SH-SY5Y (cell line): ENCODE results near the gene PARD6A.

ENCODE experiments used
- GATA2 ChIP-seq: IDR thresholded peaks from 2 replicates; pipeline ENCODE4 v1.6.1; 2011; ENCODE audit warnings: mild to moderate bottlenecking, low read depth, low read length
- GATA3 ChIP-seq: IDR thresholded peaks from 2 replicates; pipeline ENCODE4 v1.6.1; 2011; ENCODE audit warnings: low read depth, mild to moderate bottlenecking, low read length, moderate library complexity

Gene PARD6A

DNA sequence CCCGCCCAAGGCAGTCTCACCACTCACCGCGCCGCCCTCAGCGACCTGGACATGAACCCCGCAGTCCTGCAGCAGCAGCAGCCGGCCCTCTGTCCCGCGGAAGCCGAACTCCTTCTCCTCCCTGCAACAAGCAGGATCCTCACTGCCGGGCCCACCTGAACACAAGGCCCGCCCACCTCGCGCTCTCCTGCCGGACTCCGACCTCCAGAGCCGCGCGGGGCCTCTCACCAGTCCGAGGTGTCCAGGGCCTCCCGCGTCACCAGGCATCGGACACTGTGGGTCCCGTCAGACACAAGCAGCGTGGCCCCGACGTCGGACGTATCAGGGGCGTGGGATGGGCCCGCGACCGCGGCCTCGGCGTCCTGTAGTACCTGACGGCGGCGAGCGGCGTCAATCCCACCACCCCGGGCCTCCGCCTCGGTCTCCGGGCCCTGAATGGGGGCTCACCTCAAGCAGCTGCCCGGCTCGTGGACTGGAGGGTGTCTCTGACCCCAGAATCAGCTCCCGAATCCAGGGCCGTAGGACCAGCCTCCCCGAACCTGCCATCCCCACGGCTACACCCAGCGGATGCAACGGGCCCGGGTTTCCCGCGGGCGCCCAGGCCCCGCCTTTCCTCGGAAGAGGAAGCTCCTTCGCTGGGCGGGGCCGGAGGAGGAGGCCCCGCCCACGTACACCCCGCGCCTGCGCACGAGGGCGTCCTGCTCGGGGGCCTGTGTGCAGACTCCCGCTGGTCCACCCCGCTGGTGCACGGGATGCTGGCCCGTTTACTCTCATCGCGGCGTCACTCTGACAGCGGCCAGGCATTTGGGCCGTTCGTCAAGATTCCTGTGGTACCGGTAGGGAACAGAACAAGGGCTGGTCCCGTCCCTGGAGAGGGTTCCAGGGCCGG, 841 bp upstream of the PARD6A start, which contains the start of gene ACD:
Gene ACD, minus strand, starts transcription at position 586 of the 889 bp plus-strand sequence. Its CDS starts 40 bp downstream, at position 546.
- TF ChIP-seq GATA3 (no peak), GATA2 (no peak)

DNA sequence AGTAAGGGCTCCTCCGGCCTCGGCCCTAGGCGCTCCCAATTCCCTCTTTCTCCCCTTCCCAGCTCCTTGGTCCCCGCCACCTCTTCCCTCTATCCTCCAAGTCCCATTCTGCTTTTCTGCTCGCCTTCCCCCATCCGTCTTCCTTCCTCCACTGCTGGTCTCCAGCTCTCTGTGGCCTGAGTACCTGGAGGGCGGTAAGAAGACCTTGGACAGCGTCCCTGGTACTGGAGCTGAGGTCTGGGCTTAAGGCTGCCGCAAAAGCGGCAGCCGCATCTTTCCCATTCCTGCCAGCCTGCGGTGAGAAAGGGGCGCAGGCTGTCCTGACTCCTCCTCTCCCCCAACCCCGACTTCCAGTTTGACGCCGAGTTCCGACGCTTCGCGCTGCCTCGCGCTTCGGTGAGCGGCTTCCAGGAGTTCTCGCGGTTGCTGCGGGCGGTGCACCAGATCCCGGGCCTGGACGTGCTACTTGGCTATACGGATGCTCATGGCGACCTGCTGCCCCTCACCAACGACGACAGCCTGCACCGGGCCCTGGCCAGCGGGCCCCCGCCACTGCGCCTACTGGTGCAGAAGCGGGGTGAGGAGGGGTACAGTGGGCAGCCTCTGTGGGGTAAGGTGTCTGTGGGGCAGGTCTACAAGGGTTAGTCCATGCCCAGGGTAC, 471 bp downstream of the PARD6A start:
- TF ChIP-seq GATA3 = no peak
- no peak for TF ChIP-seq GATA2

DNA sequence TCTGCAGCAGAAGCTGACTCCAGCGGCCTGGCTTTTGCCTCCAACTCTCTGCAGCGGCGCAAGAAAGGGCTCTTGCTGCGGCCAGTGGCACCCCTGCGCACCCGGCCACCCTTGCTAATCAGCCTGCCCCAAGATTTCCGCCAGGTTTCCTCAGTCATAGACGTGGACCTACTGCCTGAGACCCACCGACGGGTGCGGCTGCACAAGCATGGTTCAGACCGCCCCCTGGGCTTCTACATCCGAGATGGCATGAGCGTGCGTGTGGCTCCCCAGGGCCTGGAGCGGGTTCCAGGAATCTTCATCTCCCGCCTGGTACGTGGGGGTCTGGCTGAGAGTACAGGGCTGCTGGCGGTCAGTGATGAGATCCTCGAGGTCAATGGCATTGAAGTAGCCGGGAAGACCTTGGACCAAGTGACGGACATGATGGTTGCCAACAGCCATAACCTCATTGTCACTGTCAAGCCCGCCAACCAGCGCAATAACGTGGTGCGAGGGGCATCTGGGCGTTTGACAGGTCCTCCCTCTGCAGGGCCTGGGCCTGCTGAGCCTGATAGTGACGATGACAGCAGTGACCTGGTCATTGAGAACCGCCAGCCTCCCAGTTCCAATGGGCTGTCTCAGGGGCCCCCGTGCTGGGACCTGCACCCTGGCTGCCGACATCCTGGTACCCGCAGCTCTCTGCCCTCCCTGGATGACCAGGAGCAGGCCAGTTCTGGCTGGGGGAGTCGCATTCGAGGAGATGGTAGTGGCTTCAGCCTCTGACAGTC, 1.3 kb downstream of the PARD6A start:
- TF ChIP-seq GATA2 (no peak), GATA3 (no peak)

DNA sequence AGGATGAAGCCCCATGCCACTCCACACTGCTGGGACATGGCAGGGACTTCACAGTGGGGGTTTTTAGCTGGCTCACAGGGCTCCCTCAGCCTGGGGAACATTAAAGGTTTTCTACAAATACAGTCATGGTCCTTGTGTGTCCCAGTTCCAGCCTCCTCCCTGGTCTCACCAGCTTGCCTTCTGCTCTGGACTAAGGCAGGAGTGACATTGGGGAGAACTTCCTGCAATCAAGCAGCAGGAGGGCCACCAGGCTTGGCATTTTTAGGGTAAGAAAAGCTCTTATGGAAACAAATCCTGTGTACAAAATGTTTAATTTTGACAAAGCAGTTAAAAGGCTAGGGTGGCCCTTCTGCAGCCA, 1.9 kb downstream of the PARD6A start:
- no peak for TF ChIP-seq GATA2
- TF ChIP-seq GATA3 = no peak

DNA sequence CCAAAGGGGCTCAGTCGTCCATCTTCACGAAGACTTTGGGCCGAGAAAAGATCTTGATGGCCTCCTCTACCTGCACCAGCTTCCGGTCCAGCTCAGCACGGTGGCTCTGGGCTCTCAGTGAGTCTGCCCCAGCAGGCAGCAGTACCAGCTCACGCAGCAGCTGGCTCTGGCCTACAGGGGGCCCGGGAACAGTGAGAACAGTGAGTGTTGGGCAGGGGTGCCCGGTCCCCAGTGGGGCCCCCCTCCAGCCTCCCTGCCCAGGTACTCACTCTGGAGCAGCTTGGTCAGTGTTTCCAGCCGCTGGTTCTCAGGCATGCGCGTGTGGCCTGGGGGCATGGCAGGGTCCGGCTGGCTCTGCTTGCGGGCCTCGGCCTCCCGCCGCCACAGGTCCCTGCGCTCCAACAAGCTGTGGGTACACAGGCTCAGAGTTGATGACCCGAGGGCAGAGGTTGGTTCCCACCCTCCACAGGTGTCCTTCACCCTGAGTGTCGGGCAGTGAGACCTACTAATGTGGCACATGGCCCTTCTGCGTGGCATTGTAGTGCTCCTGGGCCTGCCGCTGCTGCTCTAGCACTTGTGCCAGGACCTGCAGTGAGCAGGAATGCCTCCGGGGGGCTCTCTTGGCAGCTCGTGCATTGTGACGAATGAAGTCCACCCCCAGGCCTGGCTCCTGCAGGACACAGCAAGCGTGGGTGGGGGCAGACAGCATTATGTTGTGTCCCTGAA, 2.6 kb downstream of the PARD6A start:
- TF ChIP-seq GATA3 = no peak
- TF ChIP-seq GATA2 = no peak

DNA sequence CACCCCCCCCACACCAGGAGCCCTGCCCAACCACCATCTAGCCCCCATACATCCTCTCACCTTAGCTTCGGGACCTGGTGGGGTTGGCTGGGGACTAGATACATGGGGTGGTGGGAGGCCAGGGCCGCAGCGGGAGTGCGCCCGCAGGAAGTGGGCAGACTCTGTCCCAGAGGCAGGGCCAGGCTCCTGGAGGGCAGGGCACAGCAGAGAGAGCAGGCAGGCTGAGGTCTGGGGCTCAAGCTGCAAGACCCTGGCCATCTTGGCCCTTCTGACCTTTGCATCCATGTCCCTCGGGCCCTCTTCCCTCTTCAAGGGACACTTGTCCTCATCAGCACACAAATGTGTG, 3.1 kb downstream of the PARD6A start:
- no peak for TF ChIP-seq GATA3
- TF ChIP-seq GATA2 = no peak

DNA sequence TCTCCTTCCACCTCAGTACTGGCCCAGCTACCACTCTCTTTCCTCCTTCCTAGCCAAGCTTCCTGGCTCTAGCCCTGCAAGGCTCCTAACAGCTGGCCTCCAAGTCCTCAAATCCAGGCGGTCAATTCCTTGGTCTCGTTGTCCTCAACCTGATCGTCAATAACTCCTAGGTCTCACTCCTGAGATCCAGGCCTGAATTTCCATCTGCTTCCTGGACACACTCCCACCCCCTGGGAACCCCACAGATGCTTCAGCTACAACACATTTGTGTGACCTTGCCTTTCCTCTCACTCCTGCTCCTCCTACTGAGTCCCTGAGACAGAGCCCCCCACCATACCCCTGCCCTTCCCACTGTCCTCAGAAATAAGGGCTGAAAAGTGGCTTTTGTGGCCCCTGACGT, 3.5 kb downstream of the PARD6A start:
- no peak for TF ChIP-seq GATA2
- TF ChIP-seq GATA3 = no peak

DNA sequence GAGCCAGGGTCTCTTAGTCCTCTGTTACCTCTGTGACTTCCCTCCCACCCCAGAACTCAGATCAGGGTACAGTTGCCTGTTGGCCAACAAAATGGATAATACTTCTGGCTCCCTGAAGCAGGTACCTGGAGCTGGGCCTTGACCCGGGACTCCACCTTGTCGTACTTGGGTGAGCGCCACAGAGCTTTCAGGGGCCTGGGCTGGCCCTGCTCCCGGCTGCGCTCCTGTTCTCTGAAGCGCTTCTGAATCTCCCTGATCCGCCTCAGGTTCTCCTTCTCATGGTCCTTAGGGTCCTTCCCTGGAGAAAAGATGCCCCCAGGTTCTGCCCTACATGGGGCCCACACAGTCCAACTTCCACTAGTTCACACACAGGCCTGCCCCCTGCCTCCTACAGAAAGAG, 4.1 kb downstream of the PARD6A start:
- TF ChIP-seq GATA2 (no peak), GATA3 (no peak)

DNA sequence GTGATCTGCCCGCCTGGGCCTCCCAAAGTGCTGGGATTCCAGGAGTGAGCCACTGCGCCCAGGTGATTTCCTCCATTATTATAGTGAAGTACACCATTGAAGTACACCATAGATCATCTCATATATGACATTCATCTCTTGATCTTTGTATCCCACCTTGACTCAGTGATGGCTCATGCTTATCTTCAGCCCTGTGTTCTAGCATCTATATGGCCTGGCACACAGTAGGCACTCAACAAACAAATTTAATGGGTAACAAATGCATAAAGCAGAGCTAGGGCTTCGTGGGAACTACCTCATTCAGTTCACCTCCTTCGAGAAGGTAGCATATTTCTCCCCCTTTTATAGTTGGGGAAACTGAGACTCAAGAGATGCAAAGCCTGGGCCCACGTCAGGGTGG, 4.8 kb downstream of the PARD6A start:
- TF ChIP-seq GATA3 (no peak), GATA2 (no peak)

DNA sequence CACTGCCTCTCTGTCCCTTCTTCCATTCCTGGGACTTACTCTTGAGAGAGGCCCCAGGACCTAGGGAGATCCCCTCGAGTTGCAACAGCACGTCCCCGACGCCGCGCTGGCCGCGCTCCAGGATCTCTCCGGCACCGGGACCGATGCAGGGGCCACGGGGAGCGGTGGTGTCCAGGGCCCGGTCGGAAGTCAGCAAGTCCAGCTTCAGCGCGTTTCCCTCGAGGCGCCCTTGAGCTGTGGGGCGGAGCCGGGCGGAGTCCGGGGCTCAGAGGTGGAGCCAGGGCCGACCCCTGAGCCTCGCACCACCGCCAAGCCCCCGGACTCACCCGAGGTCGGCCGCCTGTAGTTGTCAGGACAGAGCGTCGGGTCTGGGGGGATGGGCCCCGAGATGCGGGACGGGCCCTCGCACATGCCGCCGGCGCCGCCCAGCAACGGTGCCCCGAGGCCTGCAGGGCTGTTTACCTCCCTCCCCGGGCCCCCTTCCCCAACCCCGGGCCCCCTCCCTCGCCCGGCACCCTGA, 5.3 kb downstream of the PARD6A start:
- TF ChIP-seq GATA3 (no peak), GATA2 (no peak)

DNA sequence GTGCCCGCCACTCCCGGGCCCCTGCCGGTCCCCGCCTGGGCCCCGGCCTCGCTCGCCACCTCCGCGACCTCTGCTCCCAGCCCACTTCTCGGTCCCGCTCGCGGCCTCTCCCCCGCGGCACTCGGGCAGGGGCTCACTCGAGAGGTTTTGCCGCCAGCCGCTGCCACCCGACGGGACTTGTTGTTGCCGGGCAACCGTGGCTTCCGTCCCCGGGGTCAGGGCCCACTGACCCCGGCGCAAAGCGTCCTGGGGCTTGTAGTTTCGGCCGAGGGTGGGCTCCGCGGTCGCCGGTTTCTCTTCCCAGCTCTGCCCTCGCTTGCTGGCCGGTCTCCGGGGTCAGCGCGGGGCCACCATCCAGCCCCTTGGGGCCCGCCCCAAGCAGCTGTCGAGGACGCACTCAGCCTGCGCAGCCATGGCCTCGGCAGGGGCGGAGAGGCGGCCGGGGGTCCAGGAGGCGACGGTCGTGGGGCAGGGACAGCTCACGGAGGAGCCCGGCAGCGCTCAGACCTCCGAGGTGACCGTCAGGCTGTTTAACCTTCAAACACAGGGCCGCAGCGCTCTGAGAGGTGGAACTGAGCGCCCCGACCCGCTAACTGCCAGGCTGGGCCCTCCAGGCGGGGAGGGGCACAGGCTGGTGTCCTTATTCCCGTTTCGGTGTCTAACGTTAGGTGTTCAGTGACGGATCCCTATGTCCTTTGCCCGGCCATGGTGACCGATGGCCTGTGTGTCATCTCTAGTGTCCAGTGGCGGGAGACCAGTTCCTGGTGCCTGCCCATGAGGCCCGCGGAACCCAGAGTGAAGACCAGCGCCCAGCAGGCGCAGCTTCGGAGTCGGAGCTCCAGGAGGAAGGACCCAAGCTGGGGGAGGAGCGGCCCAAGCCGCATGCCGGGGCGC, 6.0 kb downstream of the PARD6A start, which contains the start of the genes C16orf86 and ENKD1:
Gene C16orf86, plus strand, starts transcription at position 256 of the 894 bp plus-strand sequence. Its CDS starts 157 bp downstream, at position 413.
Gene ENKD1, minus strand, starts transcription at position 192 of the 894 bp plus-strand sequence. CDS start 308 bp downstream, outside the sequence.
- no peak for TF ChIP-seq GATA2
- TF ChIP-seq GATA3 = no peak

DNA sequence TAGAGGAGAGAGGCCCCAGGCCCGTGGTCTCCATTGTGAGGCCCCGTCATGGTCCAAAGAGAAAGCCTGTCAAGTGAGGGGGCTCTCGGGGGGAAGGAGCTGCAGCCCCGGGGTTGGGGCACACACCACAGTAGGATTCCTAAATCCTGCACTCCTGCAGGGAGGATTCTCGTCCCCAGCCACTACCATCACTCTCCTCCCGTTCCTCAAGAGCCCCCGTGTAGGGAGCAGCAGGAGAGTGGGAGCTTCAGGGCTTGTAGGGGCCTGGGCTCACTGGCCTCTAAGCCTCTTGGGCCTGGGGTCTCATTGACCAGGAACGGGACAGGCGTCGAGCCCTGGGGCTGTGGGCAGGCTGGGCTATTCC, 6.7 kb downstream of the PARD6A start:
- TF ChIP-seq GATA3 (no peak), GATA2 (no peak)

DNA sequence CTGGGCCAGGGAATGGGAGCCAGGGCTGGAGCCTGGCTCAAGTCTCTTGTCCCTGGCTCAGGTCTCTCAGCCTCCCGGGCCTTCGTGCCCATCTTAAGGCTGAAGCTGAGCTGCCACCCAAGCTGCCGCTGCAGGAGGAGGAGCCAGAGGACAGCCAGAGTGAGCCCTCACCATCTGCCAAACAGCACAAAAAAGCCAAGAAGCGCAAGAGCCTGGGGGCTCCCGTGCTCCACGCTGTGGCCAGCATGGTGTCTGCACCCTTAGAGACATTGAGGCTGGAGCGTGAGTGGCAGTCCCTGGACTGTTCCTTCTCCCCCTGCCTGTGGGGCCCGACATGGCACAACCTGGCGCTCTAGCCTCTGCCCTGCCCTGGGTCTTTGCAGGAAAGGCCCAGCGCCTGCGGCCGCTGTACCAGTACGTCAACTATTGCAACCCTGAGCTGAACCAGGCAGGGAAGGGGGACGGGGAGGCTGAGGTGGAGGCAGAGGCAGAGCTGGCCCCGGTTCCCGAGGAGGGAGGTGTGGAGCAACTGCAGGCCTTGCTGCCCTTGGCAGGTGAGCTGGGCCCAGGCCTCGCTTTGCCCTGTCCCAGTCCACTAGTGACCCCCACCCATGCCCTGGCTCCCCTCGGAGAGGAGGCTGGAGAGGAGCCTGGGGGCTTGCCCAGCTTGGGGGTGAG, 7.2 kb downstream of the PARD6A start:
- TF ChIP-seq GATA2 = no peak
- no peak for TF ChIP-seq GATA3
